HUES6 (cell line): Measurements from ENCODE around the gene PTPRE.

Experiments used
- H3K27ac ChIP-seq: 2 replicates; pipeline ENCODE4 v1.7.0; 2013; ENCODE audit warnings: low read depth, mild to moderate bottlenecking, low read length, inconsistent platforms
- H3K27me3 ChIP-seq: 2 replicates; pipeline ENCODE4 v1.6.1; 2013; ENCODE audit warnings: low read length; ENCODE audit not compliant: control insufficient read depth, insufficient read depth
- H3K36me3 ChIP-seq: 2 replicates; pipeline ENCODE4 v1.6.1; 2013; ENCODE audit warnings: low read length; ENCODE audit not compliant: control insufficient read depth, insufficient read depth
- H3K4me1 ChIP-seq: 2 replicates; pipeline ENCODE4 v1.6.1; 2013; ENCODE audit warnings: low read length; ENCODE audit not compliant: control insufficient read depth, insufficient read depth
- H3K4me3 ChIP-seq: 2 replicates; pipeline ENCODE4 v1.5.1; 2013; ENCODE audit warnings: low read depth, low read length
- H3K9ac ChIP-seq: one replicate; pipeline ENCODE4 v1.6.1; 2013; ENCODE audit warnings: mild to moderate bottlenecking, low read length
- H3K9me3 ChIP-seq: 2 replicates; pipeline ENCODE4 v1.6.1; 2013; ENCODE audit warnings: low read depth, low read length; ENCODE audit not compliant: control insufficient read depth, insufficient read depth

PTPRE gene

DNA sequence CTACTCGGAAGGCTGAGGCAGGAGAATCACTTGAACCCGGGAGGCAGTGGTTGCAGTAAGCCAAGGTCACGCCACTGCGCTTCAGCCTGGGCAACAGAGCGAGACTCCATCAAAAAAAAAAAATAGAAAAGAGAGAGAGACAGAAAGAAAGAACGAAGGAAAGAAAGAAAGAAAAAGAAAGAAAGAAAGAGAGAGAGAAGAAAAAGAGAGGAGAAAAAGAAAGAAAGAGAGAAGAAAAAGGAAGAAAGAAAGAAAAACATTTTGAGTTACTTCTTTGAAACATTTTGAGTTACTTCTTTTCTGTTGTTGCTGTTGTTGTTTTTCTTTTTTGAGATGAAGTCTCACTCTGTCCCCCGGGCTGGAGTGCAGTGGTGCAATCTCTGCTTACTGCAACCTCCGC is 221.7 kb downstream of the PTPRE start:
- Histone ChIP-seq H3K36me3 (no peaks in the 10 kb centered on the region), H3K9ac (no peak overlapping the region), H3K4me3 (no peak overlapping the region), H3K9me3 (no peaks in the 10 kb centered on the region), H3K4me1 (peaks cover 19% of the 10 kb centered on the region), H3K27ac (no peak overlapping the region), H3K27me3 (no peaks in the 10 kb centered on the region)

DNA sequence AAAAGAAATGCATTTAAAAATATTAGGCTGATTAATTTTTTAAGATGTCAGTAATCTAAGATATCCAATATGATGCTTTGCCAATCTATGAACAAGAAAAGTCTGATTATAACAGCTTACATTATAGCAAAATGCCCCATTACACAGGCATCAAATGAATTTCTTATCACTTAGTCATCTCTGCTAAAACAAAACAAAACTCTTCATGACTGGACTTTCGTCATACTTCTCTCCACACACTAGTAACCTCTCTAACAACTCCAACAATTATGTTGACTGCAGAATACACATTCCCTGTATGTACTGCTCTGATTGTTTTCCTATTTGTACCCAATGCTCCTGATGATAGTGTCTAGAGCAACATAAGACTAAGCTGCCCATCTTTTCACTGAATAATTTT is 223.1 kb downstream of the PTPRE start:
- H3K4me1 ChIP-seq: peaks cover 8% of the 10 kb centered on the region
- no peaks in the 10 kb centered on the region for H3K36me3 ChIP-seq
- no peak overlapping the region for H3K9ac ChIP-seq
- no peak overlapping the region for H3K4me3 ChIP-seq
- no peaks in the 10 kb centered on the region for H3K9me3 ChIP-seq
- no peaks in the 10 kb centered on the region for H3K27me3 ChIP-seq
- no peak overlapping the region for H3K27ac ChIP-seq
